Endothelial cell of umbilical vein (primary cell): ENCODE results near the gene TNFRSF14. TPM values are rescaled to one million over a fixed set of nuclear protein-coding genes. Genes with fewer than 3 reads are reported as not detected.

Experiments used
- BruUV-seq: library from RNA; stranded (reverse); fragments of 400-500 nt; replicated peaks from 2 replicates; lab custom pipeline; 2021; lab: Mats Ljungman, UMichigan
- CTCF ChIA-PET: fragments of 300-600, 350-600 bp; sonication (Branson Sonifier 250); formaldehyde crosslinking; loops from one replicate; lab custom pipeline; 2021; ENCODE audit warnings: antibody characterized with exemption, inconsistent platforms; lab: Charles Lee
- POLR2A ChIA-PET: fragments of 300-600, 350-600 bp; sonication (Branson Sonifier 250); formaldehyde crosslinking; loops from one replicate; lab custom pipeline; 2021; ENCODE audit warnings: antibody characterized with exemption, inconsistent platforms; lab: Charles Lee
- DNase-seq: peaks from one replicate; pipeline ENCODE4 v3.0.0-alpha.2; 2011; ENCODE audit warnings: low read depth, low spot score
- FAIRE-seq: peaks from 2 replicates; lab custom pipeline; 2011; peaks lifted over from hg19 to GRCh38; lab: Jason Lieb, UNC
- H2AFZ ChIP-seq: 2 replicates; pipeline ENCODE4 v1.6.0; 2012; ENCODE audit warnings: low read depth, low read length, control low read depth, inconsistent platforms
- H3K27ac ChIP-seq: 2 replicates; pipeline ENCODE4 v1.5.1; 2011; ENCODE audit warnings: low read depth, mild to moderate bottlenecking, control low read depth, low read length, moderate library complexity; ENCODE audit not compliant: insufficient read depth
- H3K27me3 ChIP-seq, 2 experiments: 2 replicates each; pipeline versions ENCODE4 v1.6.0 to v1.6.1; 2011; ENCODE audit warnings: low read length in 2 of 2, mixed read lengths in 1 of 2; ENCODE audit not compliant: control insufficient read depth in 2 of 2, insufficient read depth in 2 of 2
- H3K36me3 ChIP-seq, 2 experiments: 2 replicates in 1 of 2; 3 replicates in 1 of 2; pipeline ENCODE4 v1.5.1; 2011; ENCODE audit warnings: low read length in 2 of 2, mild to moderate bottlenecking in 1 of 2, moderate library complexity in 1 of 2; ENCODE audit not compliant: control insufficient read depth in 2 of 2, insufficient read depth in 2 of 2; ENCODE audit errors: extremely low read depth in 1 of 2
- H3K4me1 ChIP-seq: 3 replicates; pipeline ENCODE4 v1.5.1; 2011; ENCODE audit warnings: mild to moderate bottlenecking, low read length; ENCODE audit not compliant: control insufficient read depth, insufficient read depth; ENCODE audit errors: extremely low read depth
- H3K4me2 ChIP-seq: 2 replicates; pipeline ENCODE4 v1.6.1; 2011; ENCODE audit warnings: low read length, control low read depth, mixed read lengths; ENCODE audit not compliant: insufficient read depth
- H3K4me3 ChIP-seq, 3 experiments: fragments of 200-600 bp in 1 of 3; sonication (generic), shearing (Covaris generic) in 1 of 3; replicated peaks in 1 of 3; 2 replicates each; pipeline ENCODE4 v1.5.1; 2011 to 2016; ENCODE audit warnings: control low read depth in 3 of 3, low read length in 3 of 3, mild to moderate bottlenecking in 2 of 3, inconsistent platforms in 1 of 3, low read depth in 1 of 3, moderate library complexity in 1 of 3; ENCODE audit not compliant: insufficient read depth in 1 of 3
- H3K79me2 ChIP-seq: 2 replicates; pipeline ENCODE4 v1.6.0; 2012; ENCODE audit warnings: low read length, inconsistent platforms; ENCODE audit not compliant: control insufficient read depth, insufficient read depth
- H3K9ac ChIP-seq: replicated peaks from 2 replicates; pipeline ENCODE3; 2011; ENCODE audit warnings: low read length, control low read depth; ENCODE audit not compliant: insufficient read depth; ENCODE audit errors: extremely low read depth
- H3K9me1 ChIP-seq: replicated peaks from 3 replicates; pipeline ENCODE4 v1.6.0; 2011; ENCODE audit warnings: mild to moderate bottlenecking, low read length; ENCODE audit not compliant: control insufficient read depth, insufficient read depth; ENCODE audit errors: extremely low read depth
- H3K9me3 ChIP-seq: replicated peaks from 2 replicates; pipeline ENCODE4 v1.5.1; 2012; ENCODE audit warnings: low read length, inconsistent platforms; ENCODE audit not compliant: control insufficient read depth, insufficient read depth
- H4K20me1 ChIP-seq: replicated peaks from 2 replicates; pipeline ENCODE3; 2011; ENCODE audit warnings: mild to moderate bottlenecking, low read length; ENCODE audit not compliant: control insufficient read depth, insufficient read depth; ENCODE audit errors: extremely low read depth
- JUN ChIP-seq: IDR thresholded peaks from 2 replicates; pipeline ENCODE4 v1.6.1; 2011; ENCODE audit warnings: borderline replicate concordance, low read depth; ENCODE audit not compliant: insufficient read length, insufficient read depth
- POLR2AphosphoS5 ChIP-seq: IDR thresholded peaks from 2 replicates; pipeline ENCODE4 v1.6.1; 2012; ENCODE audit warnings: low read depth, mild to moderate bottlenecking, control low read depth, low read length, moderate library complexity; ENCODE audit not compliant: insufficient read depth
- dilution Hi-C: fragments of 300-500 bp; cut with MboI; formaldehyde crosslinking; loops from one replicate; pipeline ENCODE4 v1.15.0; 2019; ENCODE audit warnings: low sequenced_read_pairs; ENCODE audit not compliant: extremely low pct_ligation_motif_present
- intact Hi-C: fragments of 100-400 bp; cut with micrococcal nuclease; formaldehyde crosslinking; loops from one replicate; pipeline ENCODE4 v1.10.0; 2022
- polyA plus RNA-seq, 4 experiments: library from polyadenylated mRNA; depleted of rRNA in 3 of 4; stranded (reverse) in 3 of 4; unstranded in 1 of 4; fragments of >200 nt; gene quantifications; 2 replicates each; pipeline versions ENCODE4 v1.2.1 to v1.2.3, GENCODE V29; 2011 to 2012; ENCODE audit warnings: missing spikeins in 1 of 4
- total RNA-seq: library from RNA; stranded (reverse); gene quantifications from 2 replicates; pipeline ENCODE4 v1.2.3, GENCODE V29; 2021
- TF ChIP-seq, protein P1 (sequence below), 2 donors: IDR thresholded peaks; 1 replicate in 1 of 2; 2 replicates in 1 of 2; pipeline ENCODE4 v1.5.1; 2011; ENCODE audit warnings: low read length in 2 of 2, mild to moderate bottlenecking in 2 of 2, moderate library complexity in 2 of 2, control low read depth in 1 of 2, inconsistent platforms in 1 of 2, low read depth in 1 of 2; ENCODE audit not compliant: insufficient read depth in 1 of 2; ENCODE audit errors: extremely low read depth in 1 of 2

TNFRSF14 gene
- total and polyA plus RNA-seq, 2 donors (not counting 3 experiments of a cell fraction or from before 2014, with no cell fraction given), result 40.9 to 49.4 TPM

DNA sequence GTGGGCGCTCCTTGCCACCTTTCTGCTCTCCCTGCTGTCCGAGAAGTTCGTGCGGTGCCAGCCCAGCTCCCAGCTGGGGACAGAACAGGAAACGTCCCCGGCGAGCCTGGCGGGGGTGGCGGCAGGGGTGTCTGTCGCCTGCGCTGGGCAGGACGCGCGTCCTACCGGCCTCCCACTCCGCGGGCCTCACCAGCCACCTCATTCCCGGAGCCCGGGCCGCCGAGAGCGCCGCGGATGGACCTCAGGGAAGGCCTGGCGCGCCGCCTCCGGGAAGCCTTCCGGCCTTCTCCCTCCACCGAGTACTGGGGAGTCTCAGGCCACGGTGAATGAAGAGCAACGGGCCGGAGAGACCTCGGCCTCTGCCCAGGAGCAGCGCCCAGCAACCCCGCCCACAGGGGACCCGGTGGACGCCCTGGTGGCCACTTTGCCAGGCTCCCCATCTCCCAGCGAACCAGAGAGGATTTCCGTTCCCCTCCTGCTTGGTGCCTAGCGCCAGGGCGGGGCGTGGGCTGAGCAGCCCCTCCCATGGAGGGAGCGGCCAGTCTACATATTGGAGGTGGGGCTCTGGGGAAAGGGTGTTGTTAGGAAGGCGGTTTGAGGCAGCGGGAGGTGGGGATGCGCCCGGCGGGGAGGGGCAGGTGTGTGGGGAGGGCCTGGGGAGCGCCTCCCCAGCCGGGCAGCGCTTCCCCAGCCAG is 9.5 kb upstream of the TNFRSF14 start:
- H3K79me2 ChIP-seq, result no peaks in the 10 kb centered on the region
- H4K20me1 ChIP-seq, result no peaks in the 10 kb centered on the region
- peak; percentile 91 for FAIRE-seq
- intact Hi-C loops (loop anchor here (1.0 to 2.0 kb wide), 5 partner anchors 20 to 352 kb away; partner anchors contain the start of genes FAAP20, PANK4 and PRXL2B), dilution Hi-C loops (no loop called here)
- H3K36me3 ChIP-seq, result no peaks in the 10 kb centered on the region
- DNase-seq, result peak; percentile 83
- ChIA-PET POLR2A (interaction anchor here (0.6 to 1.0 kb wide), 2 partner anchors 20 kb away, joined by 3 to 5 read pairs; partner anchors contain the start of gene PANK4), CTCF (interaction anchor here (0.8 to 2.5 kb wide), 18 partner anchors 10 to 906 kb away, joined by 3 to 20 read pairs (median 5); partner anchors contain the start of genes FAAP20, PANK4, PEX10 and TNFRSF14)
- peak overlapping the region; percentile 74 for H3K9ac ChIP-seq
- H3K4me1 ChIP-seq, result peaks cover 27% of the 10 kb centered on the region
- no peaks in the 10 kb centered on the region for H3K27me3 ChIP-seq
- H3K27ac ChIP-seq, result peak overlapping the region; percentile 80
- BruUV-seq, result TSS peak; percentile 68
- H3K9me3 ChIP-seq, result no peaks in the 10 kb centered on the region
- TF ChIP-seq, protein P1, sequence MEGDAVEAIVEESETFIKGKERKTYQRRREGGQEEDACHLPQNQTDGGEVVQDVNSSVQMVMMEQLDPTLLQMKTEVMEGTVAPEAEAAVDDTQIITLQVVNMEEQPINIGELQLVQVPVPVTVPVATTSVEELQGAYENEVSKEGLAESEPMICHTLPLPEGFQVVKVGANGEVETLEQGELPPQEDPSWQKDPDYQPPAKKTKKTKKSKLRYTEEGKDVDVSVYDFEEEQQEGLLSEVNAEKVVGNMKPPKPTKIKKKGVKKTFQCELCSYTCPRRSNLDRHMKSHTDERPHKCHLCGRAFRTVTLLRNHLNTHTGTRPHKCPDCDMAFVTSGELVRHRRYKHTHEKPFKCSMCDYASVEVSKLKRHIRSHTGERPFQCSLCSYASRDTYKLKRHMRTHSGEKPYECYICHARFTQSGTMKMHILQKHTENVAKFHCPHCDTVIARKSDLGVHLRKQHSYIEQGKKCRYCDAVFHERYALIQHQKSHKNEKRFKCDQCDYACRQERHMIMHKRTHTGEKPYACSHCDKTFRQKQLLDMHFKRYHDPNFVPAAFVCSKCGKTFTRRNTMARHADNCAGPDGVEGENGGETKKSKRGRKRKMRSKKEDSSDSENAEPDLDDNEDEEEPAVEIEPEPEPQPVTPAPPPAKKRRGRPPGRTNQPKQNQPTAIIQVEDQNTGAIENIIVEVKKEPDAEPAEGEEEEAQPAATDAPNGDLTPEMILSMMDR (IDR thresholded peaks at IDR 0.05; ENCODE audit: extremely low read depth in 1 of 2, insufficient read depth in 1 of 2, low read depth in 1 of 2, low read length in 2 of 2), result peak in 1 of 2 donors; percentile 29
- TF ChIP-seq JUN, result no peak
- TF ChIP-seq POLR2AphosphoS5, result peak; percentile 38
- H3K9me1 ChIP-seq, result no peaks in the 10 kb centered on the region
- H3K4me2 ChIP-seq, result peak overlapping the region; percentile 77
- peak overlapping the region; percentile 51 to 74 (median 67) for H3K4me3 ChIP-seq
- peak overlapping the region; percentile 84 for H2AFZ ChIP-seq
